ENCODE data around the gene CFAP74. TPM values are rescaled to one million over a fixed set of nuclear protein-coding genes. Genes with fewer than 3 reads are reported as not detected.

CFAP74 gene
- total RNA-seq, 3 donors from 2014 or later (not counting 1 experiment from before 2014, with no cell fraction given), result not detected

- Histone ChIP-seq H3K4me3 (ENCODE audit: low read length) (no peak overlapping the region), H3K36me3 (ENCODE audit: control insufficient read depth, insufficient read depth, low read length) (no peaks in the 10 kb centered on the region)
- no peak for DNase-seq
These were observed 46.7 kb downstream of the CFAP74 start for GRCh38 chr1:1956586-1957532.

GRCh38 chr1:1956101-1956500 lies 47.5 kb downstream of the CFAP74 start:
- no peak overlapping the region for H3K27ac ChIP-seq (ENCODE audit: low read length)
- peaks cover 0 to 2% of the 10 kb centered on the region in 2 donors for H3K9me3 Mint-ChIP-seq
- H3K27me3 ChIP-seq (ENCODE audit: control insufficient read depth, insufficient read depth, low read length), result no peaks in the 10 kb centered on the region
- ATAC-seq, result no peak
- H3K36me3 Mint-ChIP-seq, result no peaks in the 10 kb centered on the region
- no peak overlapping the region for H3K4me3 Mint-ChIP-seq
- H3K36me3 ChIP-seq (ENCODE audit: control insufficient read depth, insufficient read depth, low read length), result no peaks in the 10 kb centered on the region
- DNase-seq, result no peak
- H3K9me3 ChIP-seq (ENCODE audit: control insufficient read depth, insufficient read depth, low read length), result peaks cover 8% of the 10 kb centered on the region
- no peak overlapping the region for H3K4me3 ChIP-seq (ENCODE audit: low read length)
- H3K4me1 ChIP-seq (ENCODE audit: control insufficient read depth, insufficient read depth, low read length), result peaks cover 6% of the 10 kb centered on the region
- no peak overlapping the region for H3K27ac Mint-ChIP-seq
- peaks cover 0 to 6% of the 10 kb centered on the region in 2 donors for H3K4me1 Mint-ChIP-seq
- 89% methylated on average over 7 of the region's 7 CpGs for WGBS (ENCODE audit: insufficient coverage)
- intact Hi-C loops (cut with micrococcal nuclease), result no loop called here
- H3K27me3 Mint-ChIP-seq (ENCODE audit: low read depth in 2 of 2), result peaks cover 10 to 11% of the 10 kb centered on the region in 2 donors
- no peak for TF ChIP-seq CTCF (IDR thresholded peaks at IDR 0.05)

More at GRCh38 chr1:1956586-1957532, 46.7 kb downstream of the CFAP74 start:
- H3K27ac Mint-ChIP-seq, result no peak overlapping the region
- no peak for ATAC-seq
- H3K27ac ChIP-seq (ENCODE audit: low read length), result no peak overlapping the region
- H3K4me1 ChIP-seq (ENCODE audit: control insufficient read depth, insufficient read depth, low read length), result peaks cover 6% of the 10 kb centered on the region
- intact Hi-C loops (cut with micrococcal nuclease), result no loop called here
- peaks cover 0 to 2% of the 10 kb centered on the region in 2 donors for H3K9me3 Mint-ChIP-seq
- H3K27me3 Mint-ChIP-seq (ENCODE audit: low read depth in 2 of 2), result peaks cover 15 to 18% of the 10 kb centered on the region in 2 donors
- H3K4me1 Mint-ChIP-seq, result peaks cover 0 to 6% of the 10 kb centered on the region in 2 donors
- 89% methylated on average over 38 of the region's 38 CpGs for WGBS (ENCODE audit: insufficient coverage)
- no peaks in the 10 kb centered on the region for H3K36me3 Mint-ChIP-seq
- no peak overlapping the region for H3K4me3 Mint-ChIP-seq
- H3K27me3 ChIP-seq (ENCODE audit: control insufficient read depth, insufficient read depth, low read length), result no peaks in the 10 kb centered on the region
- H3K9me3 ChIP-seq (ENCODE audit: control insufficient read depth, insufficient read depth, low read length), result peaks cover 8% of the 10 kb centered on the region
- TF ChIP-seq CTCF (IDR thresholded peaks at IDR 0.05), result no peak

- no peak overlapping the region for H3K27ac ChIP-seq (ENCODE audit: low read length)
- WGBS (ENCODE audit: insufficient coverage), result 86% methylated on average over 14 of the region's 14 CpGs
- no peak overlapping the region for H3K4me3 Mint-ChIP-seq
- no peaks in the 10 kb centered on the region for H3K27me3 ChIP-seq (ENCODE audit: control insufficient read depth, insufficient read depth, low read length)
- no peak for ATAC-seq
- H3K4me1 Mint-ChIP-seq, result peaks cover 0 to 6% of the 10 kb centered on the region in 2 donors
- H3K9me3 Mint-ChIP-seq, result peaks cover 0 to 2% of the 10 kb centered on the region in 2 donors
- intact Hi-C loops (cut with micrococcal nuclease), result no loop called here
- no peaks in the 10 kb centered on the region for H3K36me3 ChIP-seq (ENCODE audit: control insufficient read depth, insufficient read depth, low read length)
- DNase-seq, result no peak
- H3K9me3 ChIP-seq (ENCODE audit: control insufficient read depth, insufficient read depth, low read length), result peaks cover 8% of the 10 kb centered on the region
- peaks cover 6% of the 10 kb centered on the region in 2 donors for H3K27me3 Mint-ChIP-seq (ENCODE audit: low read depth in 2 of 2)
- TF ChIP-seq CTCF (IDR thresholded peaks at IDR 0.05), result no peak
- peaks cover 6% of the 10 kb centered on the region for H3K4me1 ChIP-seq (ENCODE audit: control insufficient read depth, insufficient read depth, low read length)
- H3K36me3 Mint-ChIP-seq, result no peaks in the 10 kb centered on the region
- H3K27ac Mint-ChIP-seq, result no peak overlapping the region
- no peak overlapping the region for H3K4me3 ChIP-seq (ENCODE audit: low read length)
These were observed 47.9 kb downstream of the CFAP74 start for GRCh38 chr1:1955621-1956094.
